Measurements from ENCODE around the gene PTPRN2. TPM values are rescaled to one million over a fixed set of nuclear protein-coding genes. Genes with fewer than 3 reads are reported as not detected.
"Not testable (repeated sequence)": the region's sequence is repeated elsewhere in the genome, so short reads cannot be mapped to it uniquely, and the experiment has no call there.

PTPRN2 gene
- total RNA-seq, 1 experiment from 2014 or later: 4.4 TPM

DNA sequence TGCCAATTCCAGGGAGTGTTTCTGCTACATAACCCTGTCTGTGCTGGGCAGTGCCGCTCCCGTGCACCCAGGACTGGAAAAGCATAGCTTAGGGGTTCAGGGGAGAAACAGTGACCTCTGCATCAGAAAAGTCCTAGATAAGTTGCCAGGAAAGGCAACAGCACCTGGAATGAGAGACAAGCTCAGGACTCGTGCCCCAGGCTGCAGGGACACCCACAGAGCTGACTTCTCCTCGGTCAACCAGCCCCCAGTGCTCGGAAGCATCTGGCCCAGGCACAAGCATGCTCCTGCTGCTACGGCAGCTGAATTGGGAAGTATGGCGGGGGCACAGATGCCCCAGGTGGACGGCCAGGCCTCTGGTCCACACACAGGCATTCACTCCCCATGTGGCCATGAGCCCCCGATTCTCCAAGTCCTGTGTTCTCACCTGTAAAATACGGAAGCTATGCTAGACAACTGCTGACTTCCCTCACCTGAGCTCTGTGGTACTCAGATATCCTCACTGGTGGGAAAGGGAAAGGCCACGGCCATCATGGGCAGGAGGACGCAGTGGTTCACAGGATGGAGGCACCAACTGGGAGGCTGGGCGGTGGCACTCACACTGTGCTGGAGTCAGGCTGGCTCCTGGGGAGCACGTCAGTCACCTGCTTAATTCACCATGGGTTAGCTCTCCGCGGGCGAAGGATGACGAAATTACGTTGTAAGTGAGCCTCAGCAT is 220.5 kb downstream of the PTPRN2 start:
- no peak for DNase-seq (ENCODE audit: low spot score)

DNA sequence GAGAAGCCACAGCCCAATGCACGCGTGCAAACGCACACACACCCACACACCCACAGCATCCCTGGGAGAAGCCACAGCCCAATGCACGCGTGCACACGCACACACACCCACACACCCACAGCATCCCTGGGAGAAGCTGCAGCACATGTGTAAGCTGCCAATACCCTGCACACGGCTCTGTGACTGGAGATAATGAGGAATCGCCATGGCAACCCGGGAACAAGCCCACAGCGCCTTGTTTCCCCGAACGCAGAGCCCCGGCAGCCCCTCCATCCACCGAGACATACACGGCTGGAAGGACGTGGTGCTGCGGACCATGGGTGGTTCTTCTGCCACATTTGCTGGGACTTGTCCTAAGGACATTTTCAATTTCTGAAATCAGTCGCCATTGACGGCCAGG is 221.3 kb downstream of the PTPRN2 start:
- DNase-seq (ENCODE audit: low spot score): no peak

DNA sequence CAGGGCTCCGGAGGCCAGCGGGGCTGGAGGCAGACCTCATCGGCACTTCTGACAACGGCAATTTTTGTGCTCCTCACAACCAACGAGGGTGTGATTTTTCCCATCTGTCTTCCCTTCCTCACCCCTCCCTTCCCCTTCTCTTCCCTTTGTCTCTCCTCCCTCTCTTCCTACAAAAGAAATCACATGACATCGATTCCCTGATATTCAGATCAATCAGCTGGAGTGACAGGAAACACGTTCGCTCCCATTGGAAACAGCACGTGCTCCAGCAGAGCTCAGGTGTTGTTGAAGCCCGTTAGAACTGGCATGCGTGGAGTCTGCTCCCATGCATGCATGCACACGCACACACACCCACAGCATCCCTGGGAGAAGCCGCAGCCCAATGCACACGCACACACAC is 222.4 kb downstream of the PTPRN2 start:
- DNase-seq (ENCODE audit: low spot score): no peak

GRCh38 chr7:158364451-158364850 is 223.2 kb downstream of the PTPRN2 start:
- DNase-seq (ENCODE audit: low spot score): no peak

- no peak for DNase-seq (ENCODE audit: low spot score)
These were observed 224.4 kb downstream of the PTPRN2 start for GRCh38 chr7:158362912-158363905.

DNA sequence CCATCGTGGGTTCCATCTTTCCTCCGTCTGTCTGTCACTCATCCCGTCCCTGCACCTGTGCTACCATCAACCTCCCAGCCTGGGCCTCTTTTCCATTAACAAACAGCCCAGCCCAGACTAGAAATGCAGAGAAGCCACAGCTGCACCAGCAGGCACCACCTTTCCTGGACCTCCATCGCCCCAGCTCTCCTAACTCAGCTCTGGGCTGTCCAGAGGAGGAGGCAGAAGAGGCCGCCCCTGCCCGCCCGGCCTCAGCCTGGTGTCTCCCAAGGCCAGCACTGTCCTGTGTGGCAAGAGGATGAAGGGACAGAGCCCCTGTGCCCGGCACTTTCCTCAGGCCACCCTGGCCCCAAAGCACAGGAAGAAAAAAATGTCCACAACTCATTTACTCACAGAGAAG is 225.6 kb downstream of the PTPRN2 start:
- no peak for DNase-seq (ENCODE audit: low spot score)

- DNase-seq (ENCODE audit: low spot score): no peak
These were observed 226.2 kb downstream of the PTPRN2 start for GRCh38 chr7:158361326-158361946.

- no peak for DNase-seq (ENCODE audit: low spot score)
These were observed 228.5 kb downstream of the PTPRN2 start for GRCh38 chr7:158358926-158359645.

- no peak for DNase-seq (ENCODE audit: low spot score)
These were observed 229.5 kb downstream of the PTPRN2 start for GRCh38 chr7:158357898-158358821.

DNA sequence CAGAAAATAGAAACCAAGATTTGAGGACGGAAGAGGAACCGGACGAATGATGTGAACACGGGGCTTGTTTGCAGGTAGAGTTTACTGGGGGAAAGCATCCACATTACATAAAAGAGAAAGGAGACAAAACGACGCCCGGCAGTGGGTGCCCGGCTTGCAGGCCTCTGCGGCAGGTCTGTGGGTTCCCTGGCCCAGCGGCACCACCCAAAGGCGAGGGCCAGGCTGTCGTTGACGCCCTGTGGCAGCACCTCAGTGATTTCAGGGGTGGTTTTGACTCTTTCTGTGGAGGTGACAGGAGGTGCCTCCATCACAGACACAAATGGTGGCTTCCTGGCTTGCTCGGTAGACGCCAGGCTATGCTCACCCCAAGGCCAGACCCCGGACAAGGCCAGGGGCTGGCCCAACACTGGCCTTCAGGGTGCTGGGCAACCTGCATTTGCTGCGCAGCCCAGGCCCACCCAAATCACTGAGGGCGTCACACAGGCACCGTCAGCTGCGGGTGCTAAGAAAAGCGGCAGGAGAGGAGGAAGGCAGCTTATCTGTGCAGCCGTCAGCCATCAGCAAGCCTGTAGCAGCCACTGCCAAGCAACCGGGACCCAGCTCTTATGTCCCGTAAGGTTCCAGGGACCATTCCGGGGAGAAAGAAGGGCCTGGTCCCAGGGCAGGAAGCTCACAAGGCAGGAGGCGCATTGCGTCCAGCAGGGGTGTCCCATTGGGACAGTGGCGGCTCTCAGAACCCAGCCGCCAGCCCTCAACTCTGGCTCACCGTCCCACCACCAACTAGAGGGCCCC is 230.3 kb downstream of the PTPRN2 start:
- no peak for DNase-seq (ENCODE audit: low spot score)

DNA sequence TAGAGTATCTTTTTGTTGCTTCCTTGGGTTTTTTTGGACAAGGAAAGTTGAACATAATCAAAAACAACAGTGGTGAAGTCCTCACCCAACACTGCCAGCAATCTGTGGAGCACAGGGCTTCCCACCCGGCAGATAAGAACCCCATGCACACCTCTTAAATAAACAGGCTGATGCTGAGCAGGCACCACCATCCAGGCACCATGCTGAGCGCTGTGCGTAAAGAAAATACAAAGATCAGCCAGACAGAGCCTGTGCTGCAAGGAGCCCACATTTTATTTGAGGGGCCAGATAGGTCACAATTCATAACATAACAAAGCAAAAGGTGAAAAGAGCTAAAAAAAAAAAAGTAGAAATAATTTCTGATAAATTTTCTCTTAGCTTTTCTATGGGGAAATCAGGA is 231.2 kb downstream of the PTPRN2 start:
- DNase-seq (ENCODE audit: low spot score): no peak

GRCh38 chr7:158355456-158356065 is 232.1 kb downstream of the PTPRN2 start:
- no peak for DNase-seq (ENCODE audit: low spot score)

DNA sequence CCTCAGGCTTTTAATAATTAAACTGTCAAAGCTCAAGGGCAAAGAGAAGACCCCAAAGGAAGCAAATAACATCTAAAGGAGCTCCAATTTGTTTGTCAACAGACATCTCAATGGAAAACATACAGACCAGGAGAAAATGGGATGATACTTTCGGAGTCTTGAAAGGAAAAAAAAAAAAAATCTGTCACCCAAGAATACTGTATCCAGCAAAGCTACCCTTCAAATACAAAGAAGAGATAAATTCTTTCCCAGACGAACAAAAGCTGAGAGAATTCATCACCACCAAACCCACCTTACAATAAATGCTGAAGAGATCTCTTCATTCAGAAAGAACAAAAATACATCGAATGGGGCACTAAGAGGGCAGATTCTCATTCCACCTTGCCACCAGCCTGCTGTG is 232.8 kb downstream of the PTPRN2 start:
- no peak for DNase-seq (ENCODE audit: low spot score)

GRCh38 chr7:158353606-158354570 is 233.7 kb downstream of the PTPRN2 start:
- no peak for DNase-seq (ENCODE audit: low spot score)

GRCh38 chr7:158351899-158352729 is 235.5 kb downstream of the PTPRN2 start:
- DNase-seq (ENCODE audit: low spot score): not testable (repeated sequence)

DNA sequence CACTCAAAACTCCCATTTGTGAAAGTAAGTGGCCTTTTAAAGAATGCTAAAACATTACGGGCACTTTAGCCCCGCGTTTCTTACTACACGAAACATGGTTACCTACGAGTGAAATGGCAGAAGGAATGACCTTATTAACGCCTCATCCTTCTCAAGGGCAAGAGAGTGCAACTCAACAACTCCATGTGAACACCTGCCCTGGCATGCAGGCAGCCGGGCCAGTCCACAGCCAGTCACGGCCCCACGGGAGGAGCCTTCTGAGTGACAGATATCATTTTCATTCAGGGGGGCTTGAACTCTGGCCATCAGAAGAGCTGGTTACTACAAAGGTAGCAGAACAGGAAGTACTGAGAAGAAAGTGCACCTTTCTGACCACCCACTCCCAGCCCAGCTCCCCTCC is 236.1 kb downstream of the PTPRN2 start:
- DNase-seq (ENCODE audit: low spot score): no peak

DNA sequence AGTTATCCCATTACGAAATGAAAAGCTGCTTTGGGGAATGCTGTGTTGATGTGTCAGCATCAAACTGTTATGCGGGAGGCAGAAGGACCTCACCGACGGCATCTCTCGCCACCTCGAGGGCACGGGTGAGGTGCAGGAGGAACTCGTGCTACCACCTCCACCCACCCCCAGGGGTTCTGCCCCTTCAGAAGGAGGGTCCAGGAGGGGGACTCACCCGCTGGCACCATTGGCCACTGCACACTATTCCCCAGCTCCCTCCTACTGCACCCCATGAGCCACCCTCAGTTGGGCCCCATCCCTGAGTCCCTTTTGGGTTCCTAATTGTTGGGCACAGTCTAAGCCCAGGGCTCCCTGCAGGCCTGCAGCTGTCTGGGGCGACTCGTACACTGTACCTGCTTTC is 236.6 kb downstream of the PTPRN2 start:
- no peak for DNase-seq (ENCODE audit: low spot score)
